OCI-LY1 (cell line): ENCODE measurements around the gene PDF.

Experiments used
- H2AFZ ChIP-seq: fragments of 200-600 bp; sonication (generic), shearing (Covaris generic); 2 replicates; pipeline ENCODE4 v1.6.0; 2014; ENCODE audit warnings: antibody characterized with exemption, mild to moderate bottlenecking, low read length
- H3F3A ChIP-seq: fragments of 200-600 bp; sonication (generic), shearing (Covaris generic); 2 replicates; pipeline ENCODE4 v1.6.0; 2014; ENCODE audit warnings: mild to moderate bottlenecking, antibody characterized with exemption, low read length, moderate library complexity; ENCODE audit not compliant: insufficient read depth
- H3K27ac ChIP-seq: fragments of 200-600 bp; sonication (generic); 2 replicates; pipeline ENCODE4 v1.5.1; 2014; ENCODE audit warnings: low read length, mixed run types, mild to moderate bottlenecking, low read depth; ENCODE audit not compliant: poor library complexity, severe bottlenecking
- H3K27me3 ChIP-seq: fragments of 200-600 bp; sonication (generic); 2 replicates; pipeline ENCODE4 v1.6.0; 2014; ENCODE audit warnings: antibody characterized with exemption, mild to moderate bottlenecking, low read length, moderate library complexity; ENCODE audit not compliant: insufficient read depth
- H3K36me3 ChIP-seq: fragments of 200-600 bp; sonication (generic); 2 replicates; pipeline ENCODE4 v1.6.1; 2014; ENCODE audit warnings: mild to moderate bottlenecking, antibody characterized with exemption, low read length, moderate library complexity, mixed read lengths; ENCODE audit not compliant: insufficient read depth
- H3K4me1 ChIP-seq: fragments of 200-600 bp; sonication (generic); 2 replicates; pipeline ENCODE4 v1.5.1; 2014; ENCODE audit warnings: mild to moderate bottlenecking, low read length, moderate library complexity; ENCODE audit not compliant: insufficient read depth, severe bottlenecking
- H3K4me2 ChIP-seq: fragments of 200-600 bp; sonication (generic), shearing (Covaris generic); 2 replicates; pipeline ENCODE4 v1.6.1; 2014; ENCODE audit warnings: low read length
- H3K4me3 ChIP-seq: fragments of 200-600 bp; sonication (generic); 2 replicates; pipeline ENCODE4 v1.5.1; 2014; ENCODE audit warnings: low read length, low read depth, mild to moderate bottlenecking, mixed read lengths; ENCODE audit not compliant: poor library complexity, severe bottlenecking
- H3K79me2 ChIP-seq: fragments of 200-600 bp; shearing (Covaris generic); 2 replicates; pipeline ENCODE4 v1.6.1; 2016; ENCODE audit warnings: mixed run types, low read length, mixed read lengths; ENCODE audit not compliant: insufficient read depth
- H3K9ac ChIP-seq: fragments of 200-600 bp; sonication (generic), shearing (Covaris generic); 2 replicates; pipeline ENCODE4 v1.6.1; 2014; ENCODE audit warnings: mild to moderate bottlenecking, low read length, mixed read lengths
- H3K9me2 ChIP-seq: fragments of 200-600 bp; sonication (generic), shearing (Covaris generic); 2 replicates; pipeline ENCODE4 v1.6.1; 2014; ENCODE audit warnings: low read depth, mild to moderate bottlenecking, low read length, mixed read lengths
- H3K9me3 ChIP-seq: fragments of 200-600 bp; shearing (Covaris generic); 2 replicates; pipeline ENCODE4 v1.6.1; 2014; ENCODE audit warnings: low read length, mixed read lengths
- H4K20me1 ChIP-seq: fragments of 200-600 bp; sonication (generic), shearing (Covaris generic); 2 replicates; pipeline ENCODE4 v1.6.0; 2016; ENCODE audit warnings: mild to moderate bottlenecking, low read length; ENCODE audit not compliant: insufficient read depth
- EZH2 ChIP-seq: fragments of 200-600 bp; sonication (generic), shearing (Covaris generic); IDR thresholded peaks from 2 replicates; pipeline ENCODE4 v1.8.0; 2017; ENCODE audit warnings: borderline replicate concordance, mixed run types, mild to moderate bottlenecking, antibody characterized with exemption, low read length, moderate library complexity, mixed read lengths
- TF ChIP-seq, protein P1 (sequence below): fragments of 200-600 bp; sonication (generic), shearing (Covaris generic); IDR thresholded peaks from 2 replicates; pipeline ENCODE4 v1.5.1; 2017; ENCODE audit warnings: mild to moderate bottlenecking, antibody characterized with exemption, low read length, moderate library complexity, mixed read lengths

The PDF gene

DNA sequence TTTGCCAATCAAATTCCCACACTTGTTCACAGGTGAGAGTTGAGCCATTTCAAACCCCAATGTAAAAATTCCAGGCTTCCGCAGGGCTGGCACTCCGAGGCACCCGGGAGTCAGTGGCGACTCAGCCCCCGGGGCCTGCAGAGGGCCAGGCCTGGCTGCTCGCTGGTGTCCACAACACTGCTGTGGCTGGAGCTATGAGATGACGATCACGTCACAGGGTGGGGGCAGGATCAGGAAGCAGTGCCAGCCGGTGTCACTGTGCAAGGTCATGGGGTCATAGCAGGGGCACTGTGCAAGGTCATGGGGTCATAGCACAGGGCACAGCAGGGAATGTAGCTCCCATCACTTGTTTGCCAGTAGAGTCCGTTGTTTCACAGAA is 11.5 kb downstream of the PDF start:
- Histone ChIP-seq H3F3A (no peaks in the 10 kb centered on the region), H2AFZ (no peak overlapping the region), H4K20me1 (no peaks in the 10 kb centered on the region), H3K27me3 (no peaks in the 10 kb centered on the region), H3K4me2 (no peak overlapping the region), H3K4me1 (no peaks in the 10 kb centered on the region), H3K4me3 (no peak overlapping the region), H3K79me2 (no peaks in the 10 kb centered on the region), H3K36me3 (peaks cover 90% of the 10 kb centered on the region), H3K9me2 (no peaks in the 10 kb centered on the region), H3K27ac (no peak overlapping the region), H3K9ac (no peak overlapping the region), H3K9me3 (no peaks in the 10 kb centered on the region)
- no peak for TF ChIP-seq EZH2
- TF ChIP-seq, protein P1, sequence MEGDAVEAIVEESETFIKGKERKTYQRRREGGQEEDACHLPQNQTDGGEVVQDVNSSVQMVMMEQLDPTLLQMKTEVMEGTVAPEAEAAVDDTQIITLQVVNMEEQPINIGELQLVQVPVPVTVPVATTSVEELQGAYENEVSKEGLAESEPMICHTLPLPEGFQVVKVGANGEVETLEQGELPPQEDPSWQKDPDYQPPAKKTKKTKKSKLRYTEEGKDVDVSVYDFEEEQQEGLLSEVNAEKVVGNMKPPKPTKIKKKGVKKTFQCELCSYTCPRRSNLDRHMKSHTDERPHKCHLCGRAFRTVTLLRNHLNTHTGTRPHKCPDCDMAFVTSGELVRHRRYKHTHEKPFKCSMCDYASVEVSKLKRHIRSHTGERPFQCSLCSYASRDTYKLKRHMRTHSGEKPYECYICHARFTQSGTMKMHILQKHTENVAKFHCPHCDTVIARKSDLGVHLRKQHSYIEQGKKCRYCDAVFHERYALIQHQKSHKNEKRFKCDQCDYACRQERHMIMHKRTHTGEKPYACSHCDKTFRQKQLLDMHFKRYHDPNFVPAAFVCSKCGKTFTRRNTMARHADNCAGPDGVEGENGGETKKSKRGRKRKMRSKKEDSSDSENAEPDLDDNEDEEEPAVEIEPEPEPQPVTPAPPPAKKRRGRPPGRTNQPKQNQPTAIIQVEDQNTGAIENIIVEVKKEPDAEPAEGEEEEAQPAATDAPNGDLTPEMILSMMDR, result no peak

DNA sequence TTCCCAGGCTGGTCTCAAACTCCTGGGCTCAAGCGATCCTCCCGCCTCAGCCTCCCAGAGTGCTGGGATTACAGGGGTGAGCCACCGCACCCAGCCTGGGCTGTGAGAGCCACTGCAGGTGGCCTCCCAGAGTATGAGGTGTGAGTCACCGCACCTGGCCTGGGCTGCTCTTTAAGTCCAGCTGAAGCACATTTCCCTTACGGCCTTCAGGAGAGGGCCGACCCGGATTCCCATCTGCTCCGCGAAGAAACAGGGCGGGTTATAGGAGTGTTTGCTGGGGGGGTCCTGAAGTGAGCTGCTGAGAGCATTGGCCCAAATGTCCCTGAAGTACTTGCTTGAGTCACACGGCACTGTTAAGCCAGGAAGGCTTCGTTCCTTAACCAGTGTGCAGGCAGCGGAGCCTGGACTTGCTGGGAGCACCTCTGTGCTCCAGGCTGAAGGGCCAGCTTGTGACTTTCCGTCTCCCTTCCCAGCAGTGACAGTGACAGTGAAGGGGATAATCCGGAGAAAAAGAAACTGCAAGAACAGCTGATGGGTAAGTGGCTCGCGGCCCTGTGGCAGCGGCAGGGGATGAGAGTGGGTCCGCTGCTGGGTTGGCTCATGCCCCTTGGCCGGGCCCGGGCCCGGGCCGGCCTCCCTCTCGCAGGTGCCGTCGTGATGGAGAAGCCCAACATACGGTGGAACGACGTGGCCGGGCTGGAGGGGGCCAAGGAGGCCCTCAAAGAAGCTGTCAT is 12.0 kb downstream of the PDF start:
- Histone ChIP-seq H3K4me3 (no peak overlapping the region), H3F3A (no peaks in the 10 kb centered on the region), H3K9me2 (no peaks in the 10 kb centered on the region), H3K4me1 (no peaks in the 10 kb centered on the region), H3K9ac (no peak overlapping the region), H3K4me2 (no peak overlapping the region), H3K27ac (no peak overlapping the region), H3K9me3 (no peaks in the 10 kb centered on the region), H2AFZ (no peak overlapping the region), H3K36me3 (peaks cover 90% of the 10 kb centered on the region), H4K20me1 (no peaks in the 10 kb centered on the region), H3K27me3 (no peaks in the 10 kb centered on the region), H3K79me2 (no peaks in the 10 kb centered on the region)
- TF ChIP-seq EZH2, result no peak
- TF ChIP-seq, protein P1, result no peak

DNA sequence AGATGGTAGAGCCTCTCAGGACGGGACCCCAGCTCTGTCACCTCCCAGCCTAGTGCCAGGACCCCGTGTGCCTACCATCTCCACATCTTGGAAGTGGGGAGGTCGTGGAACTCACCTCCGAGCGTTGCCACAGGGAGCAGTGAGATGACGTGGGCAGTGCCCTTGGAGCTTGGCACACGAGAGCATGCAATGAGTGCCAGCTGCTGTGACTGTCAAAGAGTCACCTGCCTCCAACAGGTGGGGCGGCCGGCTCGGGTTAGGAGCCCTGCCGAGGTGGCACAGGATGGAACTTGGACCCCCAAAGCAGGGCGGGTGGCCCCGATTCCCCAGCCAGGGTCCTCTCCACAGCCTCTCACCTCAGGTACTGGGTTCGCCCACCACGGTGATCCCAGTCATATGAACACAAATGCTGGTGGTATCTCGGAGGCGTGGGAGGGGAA is 13.8 kb downstream of the PDF start:
- Histone ChIP-seq H3K36me3 (peaks cover 76% of the 10 kb centered on the region), H3K9me3 (no peaks in the 10 kb centered on the region), H3K4me2 (no peak overlapping the region), H3F3A (no peaks in the 10 kb centered on the region), H3K27me3 (no peaks in the 10 kb centered on the region), H3K9ac (no peak overlapping the region), H3K27ac (no peak overlapping the region), H3K4me3 (no peak overlapping the region), H2AFZ (no peak overlapping the region), H3K79me2 (peaks cover 8% of the 10 kb centered on the region), H3K4me1 (peaks cover 5% of the 10 kb centered on the region), H3K9me2 (no peaks in the 10 kb centered on the region), H4K20me1 (no peaks in the 10 kb centered on the region)
- no peak for TF ChIP-seq EZH2
- TF ChIP-seq, protein P1, result no peak
